Mesenchymal stem cell (in vitro differentiated cells and primary cell): ENCODE results near the gene EHD2.
A peak's percentile ranks its signal among the peaks of the same experiment; 100 is the strongest.

Experiments
- DNase-seq: peaks from one replicate; pipeline ENCODE4 v3.0.0-alpha.2; 2013
- H2AFZ ChIP-seq: one replicate; pipeline ENCODE4 v1.6.1; 2013; ENCODE audit warnings: low read depth, mild to moderate bottlenecking, control low read depth, inconsistent platforms, low read length, moderate library complexity
- H2AK5ac ChIP-seq: 2 replicates; pipeline ENCODE4 v1.6.1; 2013; ENCODE audit warnings: low read length, moderate library complexity, mild to moderate bottlenecking, inconsistent platforms; ENCODE audit not compliant: severe bottlenecking
- H2BK120ac ChIP-seq: one replicate; pipeline ENCODE4 v1.6.1; 2013; ENCODE audit warnings: low read depth, mild to moderate bottlenecking, inconsistent platforms, low read length, moderate library complexity
- H2BK12ac ChIP-seq, 2 experiments: one replicate each; pipeline ENCODE4 v1.6.1; 2013; ENCODE audit warnings: inconsistent platforms in 2 of 2, low read length in 2 of 2, mild to moderate bottlenecking in 2 of 2, moderate library complexity in 2 of 2, control low read depth in 1 of 2
- H2BK15ac ChIP-seq: one replicate; pipeline ENCODE4 v1.6.1; 2013; ENCODE audit warnings: mild to moderate bottlenecking, low read depth, inconsistent platforms; ENCODE audit not compliant: poor library complexity, severe bottlenecking
- H2BK5ac ChIP-seq: 2 replicates; pipeline ENCODE4 v1.6.1; 2013; ENCODE audit warnings: low read depth, mild to moderate bottlenecking, low read length, control low read depth, inconsistent platforms; ENCODE audit not compliant: poor library complexity, severe bottlenecking
- H3K14ac ChIP-seq, 2 experiments: one replicate each; pipeline ENCODE4 v1.6.1; 2013; ENCODE audit warnings: inconsistent platforms in 2 of 2, low read length in 2 of 2, control low read depth in 1 of 2, mild to moderate bottlenecking in 1 of 2, moderate library complexity in 1 of 2
- H3K18ac ChIP-seq, 2 experiments: one replicate each; pipeline ENCODE4 v1.6.1; 2013; ENCODE audit warnings: inconsistent platforms in 2 of 2, low read length in 2 of 2, control low read depth in 1 of 2, low read depth in 1 of 2, mild to moderate bottlenecking in 1 of 2
- H3K23ac ChIP-seq, 2 experiments: one replicate each; pipeline ENCODE4 v1.6.1; 2013; ENCODE audit warnings: inconsistent platforms in 2 of 2, low read length in 2 of 2, mild to moderate bottlenecking in 2 of 2, moderate library complexity in 2 of 2, control low read depth in 1 of 2
- H3K27ac ChIP-seq: 2 replicates; pipeline ENCODE4 v1.5.1; 2013; ENCODE audit warnings: mild to moderate bottlenecking, moderate library complexity, low read length, control low read depth, inconsistent platforms; ENCODE audit not compliant: poor library complexity, severe bottlenecking
- H3K27me3 ChIP-seq, 2 experiments: 2 replicates each; pipeline versions ENCODE4 v1.6.1 to v1.7.0; 2013; ENCODE audit warnings: low read length in 2 of 2, mild to moderate bottlenecking in 2 of 2, moderate library complexity in 2 of 2, control low read depth in 1 of 2, inconsistent platforms in 1 of 2; ENCODE audit not compliant: control insufficient read depth in 1 of 2, insufficient read depth in 1 of 2
- H3K36me3 ChIP-seq, 2 experiments: 2 replicates each; pipeline versions ENCODE4 v1.6.1 to v1.7.0; 2013; ENCODE audit warnings: low read length in 2 of 2, control low read depth in 1 of 2, inconsistent platforms in 1 of 2, low read depth in 1 of 2, mild to moderate bottlenecking in 1 of 2; ENCODE audit not compliant: insufficient read depth in 2 of 2, control insufficient read depth in 1 of 2
- H3K4ac ChIP-seq, 2 experiments: one replicate each; pipeline ENCODE4 v1.6.1; 2013; ENCODE audit warnings: inconsistent platforms in 2 of 2, low read length in 2 of 2, mild to moderate bottlenecking in 2 of 2, moderate library complexity in 2 of 2, control low read depth in 1 of 2, low read depth in 1 of 2
- H3K4me1 ChIP-seq: 2 replicates; pipeline ENCODE4 v1.6.1; 2013; ENCODE audit warnings: low read depth, low read length, control low read depth; ENCODE audit not compliant: control insufficient read depth, insufficient read depth
- H3K4me2 ChIP-seq: 2 replicates; pipeline ENCODE4 v1.6.1; 2013; ENCODE audit warnings: low read length, mild to moderate bottlenecking, inconsistent platforms; ENCODE audit not compliant: poor library complexity, severe bottlenecking
- H3K4me3 ChIP-seq, 2 experiments: 2 replicates each; pipeline versions ENCODE4 v1.5.1 to v1.7.0; 2013; ENCODE audit warnings: low read length in 2 of 2, mild to moderate bottlenecking in 2 of 2, control low read depth in 1 of 2, low read depth in 1 of 2; ENCODE audit not compliant: insufficient read depth in 1 of 2
- H3K79me1 ChIP-seq: replicated peaks from 2 replicates; pipeline ENCODE4 v1.6.1; 2013; ENCODE audit warnings: mild to moderate bottlenecking, control low read depth, low read length, inconsistent platforms; ENCODE audit not compliant: poor library complexity, severe bottlenecking
- H3K9ac ChIP-seq: 2 replicates; pipeline ENCODE4 v1.7.0; 2013; ENCODE audit warnings: mild to moderate bottlenecking, low read length, moderate library complexity
- H3K9me3 ChIP-seq: 2 replicates; pipeline ENCODE4 v1.7.0; 2013; ENCODE audit warnings: mild to moderate bottlenecking, low read length; ENCODE audit not compliant: control insufficient read depth
- H4K8ac ChIP-seq: one replicate; pipeline ENCODE4 v1.6.1; 2013; ENCODE audit warnings: inconsistent platforms, mild to moderate bottlenecking, low read length, moderate library complexity
- H4K91ac ChIP-seq: one replicate; pipeline ENCODE4 v1.6.1; 2013; ENCODE audit warnings: mild to moderate bottlenecking, low read length, inconsistent platforms
- WGBS: methylation state at CpG from one replicate; pipeline ENCODE4 v1.1.7; 2013; ENCODE audit warnings: mixed read lengths; 5-methylcytosine and 5-hydroxymethylcytosine counted together

The EHD2 gene

GRCh38 chr19:47701717-47702552 lies 11.3 kb upstream of the EHD2 start:
- H3K23ac ChIP-seq, result no peak overlapping the region
- H3K18ac ChIP-seq, result no peak overlapping the region
- H3K4me3 ChIP-seq, result no peak overlapping the region
- H2BK120ac ChIP-seq, result no peak overlapping the region
- 97% methylated on average over 86 of the region's 91 CpGs for WGBS
- no peaks in the 10 kb centered on the region for H3K9me3 ChIP-seq
- H2AFZ ChIP-seq, result no peak overlapping the region
- no peak overlapping the region for H3K14ac ChIP-seq
- no peak overlapping the region for H2BK5ac ChIP-seq
- H2AK5ac ChIP-seq, result no peak overlapping the region
- no peaks in the 10 kb centered on the region for H3K27me3 ChIP-seq
- no peak overlapping the region for H3K27ac ChIP-seq
- peaks cover 3% of the 10 kb centered on the region for H3K4me1 ChIP-seq
- H3K4ac ChIP-seq, result no peak overlapping the region
- H2BK15ac ChIP-seq, result no peak overlapping the region
- no peak overlapping the region for H4K8ac ChIP-seq
- no peak overlapping the region for H2BK12ac ChIP-seq
- H3K36me3 ChIP-seq, result peaks cover 43 to 54% of the 10 kb centered on the region in 2 experiments
- DNase-seq, result no peak
- H4K91ac ChIP-seq, result peak overlapping the region; percentile 9
- no peak overlapping the region for H3K4me2 ChIP-seq
- no peak overlapping the region for H3K9ac ChIP-seq
- H3K79me1 ChIP-seq, result peaks cover 13% of the 10 kb centered on the region

DNA sequence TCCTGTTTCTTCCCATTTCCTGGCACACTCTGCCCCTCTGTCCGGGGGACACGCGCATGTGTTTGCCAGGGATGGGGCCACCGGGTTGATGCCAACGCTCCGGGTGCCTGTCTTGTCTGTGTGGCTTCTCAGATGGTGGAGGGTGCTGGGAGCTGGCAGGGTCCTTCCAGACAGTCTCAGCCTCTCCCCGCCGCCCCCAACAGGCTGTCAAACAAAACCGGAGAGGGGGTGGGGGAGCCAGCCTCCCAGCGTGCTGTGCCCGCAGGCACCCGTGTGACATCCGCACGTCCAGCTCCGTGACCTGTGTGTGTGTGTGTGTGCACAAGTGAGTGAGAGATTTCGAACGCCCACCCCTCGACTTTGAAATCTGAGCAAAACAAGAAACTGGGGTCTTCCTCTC lies 10.6 kb upstream of the EHD2 start:
- H2AK5ac ChIP-seq, result no peak overlapping the region
- no peaks in the 10 kb centered on the region for H3K9me3 ChIP-seq
- no peak overlapping the region for H3K14ac ChIP-seq
- H3K4ac ChIP-seq, result no peak overlapping the region
- H3K27me3 ChIP-seq, result no peaks in the 10 kb centered on the region
- H3K4me3 ChIP-seq, result no peak overlapping the region
- H4K91ac ChIP-seq, result no peak overlapping the region
- no peak overlapping the region for H2AFZ ChIP-seq
- no peak overlapping the region for H2BK12ac ChIP-seq
- peaks cover 3% of the 10 kb centered on the region for H3K4me1 ChIP-seq
- no peak for DNase-seq
- H2BK120ac ChIP-seq, result no peak overlapping the region
- 96% methylated on average over 9 of the region's 18 CpGs for WGBS
- no peak overlapping the region for H4K8ac ChIP-seq
- no peak overlapping the region for H3K27ac ChIP-seq
- no peak overlapping the region for H3K9ac ChIP-seq
- H3K18ac ChIP-seq, result no peak overlapping the region
- no peak overlapping the region for H3K23ac ChIP-seq
- no peak overlapping the region for H2BK5ac ChIP-seq
- H3K79me1 ChIP-seq, result peaks cover 13% of the 10 kb centered on the region
- H2BK15ac ChIP-seq, result no peak overlapping the region
- peaks cover 43 to 52% of the 10 kb centered on the region in 2 experiments for H3K36me3 ChIP-seq
- H3K4me2 ChIP-seq, result no peak overlapping the region

DNA sequence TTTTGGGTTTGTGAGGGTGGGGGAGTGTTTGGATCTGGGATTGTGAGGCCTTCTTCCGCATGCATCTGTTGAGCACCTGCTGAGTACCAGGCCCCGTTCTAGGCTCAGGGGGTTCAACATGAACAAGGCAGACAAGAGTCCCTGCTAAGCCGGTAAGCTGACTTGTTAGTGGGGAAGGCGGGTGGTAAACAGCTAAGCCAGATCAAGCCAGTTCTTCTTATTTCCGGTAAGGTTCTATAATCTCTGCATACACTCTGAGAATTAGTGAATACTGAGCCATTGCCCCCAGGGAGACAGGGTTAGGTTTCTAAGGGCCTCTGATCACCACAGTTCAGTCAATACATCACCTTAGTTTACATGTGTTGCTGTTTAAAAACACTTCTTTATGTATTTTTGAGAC lies 9.9 kb upstream of the EHD2 start:
- Histone ChIP-seq H3K4me1 (no peaks in the 10 kb centered on the region), H3K27me3 (no peaks in the 10 kb centered on the region), H2BK12ac (peak overlapping the region in 1 of 2 experiments; percentile 25), H3K79me1 (peaks cover 13% of the 10 kb centered on the region), H3K27ac (no peak overlapping the region), H3K18ac (no peak overlapping the region), H2BK5ac (no peak overlapping the region), H3K9me3 (no peaks in the 10 kb centered on the region), H4K8ac (no peak overlapping the region), H3K23ac (no peak overlapping the region), H2BK120ac (no peak overlapping the region), H3K36me3 (peaks cover 42 to 47% of the 10 kb centered on the region in 2 experiments), H2BK15ac (no peak overlapping the region), H3K9ac (no peak overlapping the region), H3K4me2 (no peak overlapping the region), H3K4me3 (no peak overlapping the region), H2AK5ac (no peak overlapping the region), H4K91ac (no peak overlapping the region), H3K14ac (no peak overlapping the region), H2AFZ (no peak overlapping the region), H3K4ac (no peak overlapping the region)
- WGBS, result 98% methylated on average over 5 of the region's 5 CpGs
- no peak for DNase-seq

GRCh38 chr19:47704024-47704423 lies 9.2 kb upstream of the EHD2 start:
- WGBS, result 48% methylated on average over 11 of the region's 11 CpGs
- no peak overlapping the region for H3K18ac ChIP-seq

More at GRCh38 chr19:47704024-47704423, 9.2 kb upstream of the EHD2 start:
- Histone ChIP-seq H3K4ac (no peak overlapping the region), H3K9me3 (no peaks in the 10 kb centered on the region), H3K14ac (no peak overlapping the region), H2BK12ac (no peak overlapping the region), H2BK5ac (no peak overlapping the region), H2AK5ac (no peak overlapping the region), H3K4me3 (no peak overlapping the region), H3K27ac (no peak overlapping the region), H2BK15ac (no peak overlapping the region), H3K9ac (no peak overlapping the region), H2BK120ac (no peak overlapping the region), H3K4me2 (no peak overlapping the region), H3K36me3 (peaks cover 36 to 40% of the 10 kb centered on the region in 2 experiments), H4K8ac (no peak overlapping the region), H4K91ac (no peak overlapping the region), H3K4me1 (no peaks in the 10 kb centered on the region), H3K79me1 (peaks cover 9% of the 10 kb centered on the region), H3K23ac (no peak overlapping the region), H2AFZ (no peak overlapping the region), H3K27me3 (no peaks in the 10 kb centered on the region)
- DNase-seq, result peak; percentile 93
